ENCODE measurements around the gene PDLIM7.

The PDLIM7 gene

GRCh38 chr5:177507165-177507564, 9.8 kb upstream of the PDLIM7 start:
- Histone ChIP-seq H3K36me3 (ENCODE audit: insufficient read depth) (no peaks in the 10 kb centered on the region), H2AFZ (ENCODE audit: low read depth) (no peak overlapping the region), H3K4me3 (IDR thresholded peaks at IDR 0.05; ENCODE audit: insufficient read depth, low read depth, low read length) (no peak overlapping the region), H3K9ac (no peak overlapping the region), H3K27me3 (ENCODE audit: insufficient read depth, low read depth) (no peaks in the 10 kb centered on the region), H3K27ac (no peak overlapping the region), H4K20me1 (ENCODE audit: insufficient read depth) (no peaks in the 10 kb centered on the region), H3K4me1 (ENCODE audit: low read depth, poor library complexity, severe bottlenecking) (no peaks in the 10 kb centered on the region), H3K79me2 (ENCODE audit: insufficient read depth, low read depth) (no peaks in the 10 kb centered on the region), H3K4me2 (no peak overlapping the region)
- TF ChIP-seq CTCF (conservative IDR thresholded peaks at IDR 0.05; ENCODE audit: low read depth, low read length) = 0 out of 2 replicates have a peak, but pooled peaks have one; percentile 14

DNA sequence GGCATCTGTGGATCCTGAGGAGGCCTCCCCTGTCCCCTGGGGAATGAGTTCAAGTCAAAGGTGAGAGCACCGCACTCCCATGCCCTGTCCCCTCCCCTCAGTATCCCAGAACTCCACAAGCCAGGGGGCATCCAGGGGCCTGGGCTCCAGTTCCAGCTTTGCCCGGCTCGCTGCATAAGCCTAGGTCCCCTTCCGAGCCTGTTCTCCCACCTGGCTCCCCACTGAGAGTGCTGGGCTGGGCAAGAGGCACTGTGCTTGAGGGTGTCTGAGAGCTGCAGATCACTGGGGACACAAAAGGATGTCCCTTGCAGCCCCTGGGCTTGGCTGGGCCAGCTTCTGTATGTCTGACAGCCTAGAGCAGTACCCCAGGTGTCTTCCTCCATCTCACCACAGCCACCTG, 7.7 kb upstream of the PDLIM7 start:
- no peaks in the 10 kb centered on the region for H4K20me1 ChIP-seq (ENCODE audit: insufficient read depth)
- H2AFZ ChIP-seq (ENCODE audit: low read depth) = no peak overlapping the region
- no peaks in the 10 kb centered on the region for H3K27me3 ChIP-seq (ENCODE audit: insufficient read depth, low read depth)
- TF ChIP-seq CTCF (conservative IDR thresholded peaks at IDR 0.05; ENCODE audit: low read depth, low read length) = no peak
- H3K79me2 ChIP-seq (ENCODE audit: insufficient read depth, low read depth) = no peaks in the 10 kb centered on the region
- no peak overlapping the region for H3K9ac ChIP-seq
- H3K4me2 ChIP-seq = no peak overlapping the region
- H3K27ac ChIP-seq = no peak overlapping the region
- no peak overlapping the region for H3K4me3 ChIP-seq (IDR thresholded peaks at IDR 0.05; ENCODE audit: insufficient read depth, low read depth, low read length)
- no peaks in the 10 kb centered on the region for H3K36me3 ChIP-seq (ENCODE audit: insufficient read depth)
- no peaks in the 10 kb centered on the region for H3K4me1 ChIP-seq (ENCODE audit: low read depth, poor library complexity, severe bottlenecking)

- Histone ChIP-seq H2AFZ (ENCODE audit: low read depth) (no peak overlapping the region), H3K27me3 (ENCODE audit: insufficient read depth, low read depth) (no peaks in the 10 kb centered on the region), H3K4me1 (ENCODE audit: low read depth, poor library complexity, severe bottlenecking) (no peaks in the 10 kb centered on the region), H3K9ac (no peak overlapping the region), H4K20me1 (ENCODE audit: insufficient read depth) (no peaks in the 10 kb centered on the region), H3K27ac (no peak overlapping the region), H3K4me2 (no peak overlapping the region), H3K36me3 (ENCODE audit: insufficient read depth) (no peaks in the 10 kb centered on the region), H3K79me2 (ENCODE audit: insufficient read depth, low read depth) (no peaks in the 10 kb centered on the region), H3K4me3 (IDR thresholded peaks at IDR 0.05; ENCODE audit: insufficient read depth, low read depth, low read length) (no peak overlapping the region)
- TF ChIP-seq CTCF (conservative IDR thresholded peaks at IDR 0.05; ENCODE audit: low read depth, low read length) = no peak
Observed at GRCh38 chr5:177504086-177505056, 7.0 kb upstream of the PDLIM7 start.

GRCh38 chr5:177503351-177504085, 6.1 kb upstream of the PDLIM7 start:
- no peaks in the 10 kb centered on the region for H3K36me3 ChIP-seq (ENCODE audit: insufficient read depth)
- TF ChIP-seq CTCF (conservative IDR thresholded peaks at IDR 0.05; ENCODE audit: low read depth, low read length) = no peak
- no peaks in the 10 kb centered on the region for H3K27me3 ChIP-seq (ENCODE audit: insufficient read depth, low read depth)
- no peak overlapping the region for H3K9ac ChIP-seq
- no peaks in the 10 kb centered on the region for H4K20me1 ChIP-seq (ENCODE audit: insufficient read depth)
- H2AFZ ChIP-seq (ENCODE audit: low read depth) = no peak overlapping the region
- no peaks in the 10 kb centered on the region for H3K4me1 ChIP-seq (ENCODE audit: low read depth, poor library complexity, severe bottlenecking)
- H3K27ac ChIP-seq = no peak overlapping the region
- H3K4me3 ChIP-seq (IDR thresholded peaks at IDR 0.05; ENCODE audit: insufficient read depth, low read depth, low read length) = no peak overlapping the region
- no peaks in the 10 kb centered on the region for H3K79me2 ChIP-seq (ENCODE audit: insufficient read depth, low read depth)
- no peak overlapping the region for H3K4me2 ChIP-seq
